ENCODE measurements around the gene DGCR8. TPM values are rescaled to one million over a fixed set of nuclear protein-coding genes. Genes with fewer than 3 reads are reported as not detected.

The DGCR8 gene
- total RNA-seq, 2 experiments from 2014 or later = 54.3 to 54.5 TPM

DNA sequence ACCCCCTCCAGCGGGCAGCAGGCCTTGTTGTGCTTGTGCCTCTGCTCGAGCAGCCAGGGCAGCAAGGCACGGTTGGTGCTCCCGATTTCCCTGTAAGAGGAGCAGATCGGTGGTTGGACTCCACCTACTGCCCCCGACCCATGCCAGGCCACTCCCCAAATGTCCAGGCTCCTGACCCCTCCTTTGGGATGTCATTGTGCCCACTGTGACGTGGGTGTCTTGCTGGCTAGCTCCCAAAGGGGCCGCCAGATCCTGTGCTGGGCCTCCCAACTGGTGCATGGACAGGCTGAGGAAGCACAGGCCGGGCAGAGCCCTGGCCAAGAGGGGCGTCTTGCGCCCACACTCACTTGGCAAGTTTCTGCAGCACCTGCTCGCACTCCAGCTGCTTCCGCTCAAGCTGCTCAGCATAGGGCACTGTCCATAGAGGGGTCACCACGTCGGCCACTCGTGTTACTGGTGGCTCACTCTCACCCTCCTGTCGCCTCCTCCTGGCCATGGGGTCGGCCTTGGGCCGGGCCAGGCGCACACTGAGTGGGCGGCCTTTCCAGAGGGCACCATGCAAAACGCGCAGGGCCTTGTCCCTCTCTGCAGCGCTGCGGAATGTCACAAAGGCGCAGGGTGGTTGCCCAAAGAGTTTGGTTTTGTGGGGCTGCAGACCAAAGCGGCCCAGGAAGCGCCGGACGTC is 35.8 kb downstream of the DGCR8 start, which contains the start of gene RANBP1:
RANBP1 (plus strand) TSS at position 414 of the 685 bp plus-strand sequence; CDS start at position 495, 81 bp downstream.
- H3K27me3 Mint-ChIP-seq = no peaks in the 10 kb centered on the region
- H3K9me3 Mint-ChIP-seq = no peaks in the 10 kb centered on the region
- peak within 1 kb of the TSS; percentile 97 for H3K4me3 Mint-ChIP-seq
- peaks cover 20% of the 10 kb centered on the region for H3K36me3 Mint-ChIP-seq
- peak within 1 kb of the TSS; percentile 98 for H3K27ac Mint-ChIP-seq
- POLR2A ChIA-PET = interaction anchor here (0.6 to 2.7 kb wide), 5 partner anchors 10 to 383 kb away, joined by 3 to 24 read pairs (median 5); partner anchors contain the start of gene TANGO2
- ATAC-seq (ENCODE audit: low read depth) (no peak), DNase-seq (no peak)
- H3K4me1 Mint-ChIP-seq = peaks cover 33% of the 10 kb centered on the region

DNA sequence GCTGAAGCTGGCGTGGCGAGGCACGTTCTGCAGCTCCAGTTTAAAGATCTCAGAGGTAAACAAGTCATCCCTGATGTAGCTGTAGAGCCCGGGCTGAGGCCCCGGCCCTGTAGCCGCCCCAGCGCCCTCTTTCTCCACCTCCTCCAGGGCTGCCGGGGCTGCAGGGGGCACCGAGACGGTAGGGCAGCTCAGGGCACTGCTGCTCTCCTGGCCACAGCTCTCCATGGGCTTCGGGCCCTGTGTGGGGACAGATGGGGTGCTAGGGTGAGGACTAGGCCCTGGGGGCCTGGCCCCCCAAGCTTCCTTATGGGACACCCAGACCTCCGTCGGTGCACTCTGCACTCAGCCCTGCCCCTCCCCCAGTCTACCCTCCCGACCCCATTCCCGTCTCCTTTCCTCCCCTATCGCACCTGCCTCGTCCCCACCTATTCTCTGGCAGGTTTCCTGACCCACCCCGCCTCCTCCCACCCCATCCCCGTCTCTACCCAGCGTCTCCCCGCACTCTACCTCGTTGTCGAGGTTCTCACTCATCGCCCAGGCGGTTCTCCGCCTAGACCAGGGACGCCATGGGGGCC is 36.4 kb downstream of the DGCR8 start:
- H3K36me3 Mint-ChIP-seq = peaks cover 20% of the 10 kb centered on the region
- no peak for ATAC-seq (ENCODE audit: low read depth)
- no peaks in the 10 kb centered on the region for H3K9me3 Mint-ChIP-seq
- peak overlapping the region; percentile 98 for H3K27ac Mint-ChIP-seq
- POLR2A ChIA-PET = interaction anchor here (0.6 to 2.7 kb wide), 13 partner anchors 9 to 392 kb away, joined by 3 to 24 read pairs (median 5); partner anchors contain the start of genes TANGO2 and ZDHHC8
- no peaks in the 10 kb centered on the region for H3K27me3 Mint-ChIP-seq
- peaks cover 27% of the 10 kb centered on the region for H3K4me1 Mint-ChIP-seq
- DNase-seq = no peak
- peak overlapping the region; percentile 97 for H3K4me3 Mint-ChIP-seq

DNA sequence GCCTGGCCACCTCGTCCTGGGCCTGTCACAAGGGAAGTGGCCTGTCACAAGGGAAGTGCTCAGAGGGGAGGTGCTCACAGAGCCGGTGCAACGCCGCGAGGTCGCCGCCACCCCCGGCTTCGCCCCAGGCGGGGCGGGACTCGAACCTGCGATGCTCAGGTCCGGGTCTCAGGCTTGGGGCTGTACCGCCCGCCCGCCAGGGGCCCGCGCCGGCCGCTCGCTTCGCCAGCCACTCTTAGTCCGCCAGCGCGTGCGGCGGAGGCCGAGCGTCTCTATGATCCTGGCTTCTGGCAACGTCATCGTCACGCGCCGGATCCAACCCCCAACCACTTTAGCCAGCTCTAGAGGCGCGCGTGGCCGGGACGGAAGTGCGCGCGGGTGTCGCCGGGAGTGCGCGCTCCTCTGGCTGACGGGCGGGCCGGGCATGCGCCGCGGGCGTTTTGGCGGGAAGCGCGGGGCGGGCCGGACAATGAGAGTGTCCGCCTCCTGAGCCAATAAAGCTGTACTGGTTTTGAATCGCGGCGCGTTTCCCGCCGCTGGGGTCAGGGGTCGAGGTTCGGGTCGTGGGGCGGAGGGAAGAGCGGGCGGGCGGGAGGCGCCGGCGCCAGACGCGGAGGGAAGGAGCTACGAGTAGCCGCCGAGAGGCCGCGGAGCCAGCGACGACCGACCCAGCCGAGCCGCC is 37.1 kb downstream of the DGCR8 start, which contains the start of gene TRMT2A:
TRMT2A (minus strand) TSS at position 276 of the 682 bp plus-strand sequence. CDS start 320 bp downstream, outside the sequence.
- DNase-seq (peak; percentile 99), ATAC-seq (ENCODE audit: low read depth) (peak; percentile 85)
- H3K27ac Mint-ChIP-seq = peak within 1 kb of the TSS; percentile 98
- H3K4me1 Mint-ChIP-seq = peaks cover 24% of the 10 kb centered on the region
- H3K36me3 Mint-ChIP-seq = peaks cover 19% of the 10 kb centered on the region
- POLR2A ChIA-PET = interaction anchor here (0.6 to 2.7 kb wide), 17 partner anchors 9 to 391 kb away, joined by 3 to 24 read pairs (median 4); partner anchors contain the start of genes COMT, TANGO2, TXNRD2 and ZDHHC8
- peak within 1 kb of the TSS; percentile 97 for H3K4me3 Mint-ChIP-seq
- no peaks in the 10 kb centered on the region for H3K9me3 Mint-ChIP-seq
- H3K27me3 Mint-ChIP-seq = no peaks in the 10 kb centered on the region

- Mint-ChIP-seq H3K27ac (peak overlapping the region; percentile 86), H3K9me3 (no peaks in the 10 kb centered on the region), H3K4me1 (peaks cover 25% of the 10 kb centered on the region), H3K27me3 (no peaks in the 10 kb centered on the region), H3K36me3 (peaks cover 21% of the 10 kb centered on the region), H3K4me3 (peak overlapping the region; percentile 89)
- ATAC-seq (ENCODE audit: low read depth) = peak; percentile 20
- POLR2A ChIA-PET = interaction anchor here (0.6 to 2.7 kb wide), 18 partner anchors 10 to 391 kb away, joined by 3 to 24 read pairs (median 4); partner anchors contain the start of genes COMT, TANGO2 and TXNRD2
- DNase-seq = no peak
Measured at GRCh38 chr22:20117633-20118299, 37.7 kb downstream of the DGCR8 start.

DNA sequence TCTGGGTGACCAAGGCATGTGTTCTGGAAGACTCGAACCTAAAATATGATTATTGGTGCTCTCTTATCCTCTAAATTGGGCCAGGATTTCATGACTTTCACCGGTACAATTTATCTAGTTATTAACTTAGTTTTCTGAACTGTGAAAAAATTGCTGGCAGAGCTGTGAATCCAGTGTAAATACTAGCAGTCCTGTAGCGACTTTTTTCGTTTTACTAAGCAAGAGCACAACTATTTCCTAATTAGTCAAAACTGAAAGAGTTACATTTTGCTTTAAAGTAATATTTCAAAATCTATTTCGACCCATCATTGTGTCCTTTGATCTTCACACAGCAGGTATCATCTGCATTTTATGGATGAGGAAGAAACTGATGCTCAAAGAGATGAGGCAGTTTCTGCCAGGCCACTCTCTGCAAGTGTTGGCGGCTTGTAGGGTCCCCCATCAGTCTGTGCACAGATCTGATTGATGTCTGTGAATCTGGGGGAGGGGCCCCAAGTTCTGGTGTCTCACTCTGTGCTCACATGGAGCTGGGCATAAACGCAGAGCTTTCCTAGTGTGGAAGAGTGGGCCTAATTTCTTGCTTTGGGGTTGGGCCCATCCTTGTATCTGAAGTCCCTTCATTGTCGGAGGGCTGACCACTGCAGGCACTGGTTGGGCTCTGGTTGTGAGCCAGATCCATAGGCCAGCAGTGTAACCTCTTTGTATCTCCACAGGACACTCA is 38.4 kb downstream of the DGCR8 start:
- Mint-ChIP-seq H3K36me3 (peaks cover 21% of the 10 kb centered on the region), H3K27me3 (no peaks in the 10 kb centered on the region), H3K4me1 (peaks cover 26% of the 10 kb centered on the region), H3K9me3 (no peaks in the 10 kb centered on the region), H3K27ac (peak overlapping the region; percentile 86), H3K4me3 (peak overlapping the region; percentile 89)
- POLR2A ChIA-PET = interaction anchor here (0.6 to 2.2 kb wide), 12 partner anchors 10 to 388 kb away, joined by 3 to 10 read pairs (median 4); partner anchors contain the start of gene TANGO2
- ATAC-seq (ENCODE audit: low read depth) (no peak), DNase-seq (no peak)

GRCh38 chr22:20121856-20122415 is 41.9 kb downstream of the DGCR8 start:
- Mint-ChIP-seq H3K36me3 (peaks cover 21% of the 10 kb centered on the region), H3K27me3 (no peaks in the 10 kb centered on the region), H3K9me3 (no peaks in the 10 kb centered on the region), H3K4me1 (peaks cover 20% of the 10 kb centered on the region), H3K27ac (no peak overlapping the region), H3K4me3 (no peak overlapping the region)
- DNase-seq (no peak), ATAC-seq (ENCODE audit: low read depth) (no peak)
- POLR2A ChIA-PET = interaction anchor here (0.8 kb wide), 1 partner anchor 102 kb away, joined by 3 read pairs; no protein-coding TSS in a partner anchor

DNA sequence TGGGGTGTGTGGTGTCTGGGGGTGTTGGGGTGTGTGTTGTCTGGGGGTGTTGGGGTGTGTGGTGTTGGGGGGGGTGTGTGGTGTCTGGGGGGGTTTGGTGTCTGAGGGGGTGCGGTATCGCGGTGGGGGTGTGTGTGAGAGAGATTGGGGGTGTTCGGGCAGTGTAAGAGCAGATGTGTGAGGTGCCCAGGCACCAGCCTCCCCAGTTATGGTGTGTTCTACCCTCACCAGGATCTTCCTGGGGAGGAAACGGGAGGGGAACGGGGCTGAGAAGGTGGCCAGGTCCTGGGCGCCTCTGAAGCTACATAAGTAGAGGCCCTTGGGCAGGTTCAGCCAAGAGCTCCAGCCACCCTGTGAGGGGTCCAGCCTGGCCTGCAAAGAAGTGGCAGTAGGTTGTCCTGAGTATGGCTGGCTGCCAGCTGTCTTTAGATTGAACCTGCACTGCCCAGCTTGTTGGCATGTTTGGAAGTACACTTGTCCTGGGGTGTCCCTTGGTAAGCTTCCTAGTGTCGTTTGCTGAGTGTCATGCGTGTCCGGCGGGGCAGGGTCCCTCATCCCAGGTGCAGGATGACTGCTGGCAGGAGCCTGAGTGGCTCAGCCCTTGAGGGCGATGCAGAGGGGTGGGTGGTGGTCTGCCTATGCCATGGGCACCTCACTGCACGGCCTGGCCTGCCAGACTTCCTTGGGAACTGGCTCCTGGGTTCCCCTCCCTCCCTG is 43.5 kb downstream of the DGCR8 start:
- POLR2A ChIA-PET = interaction anchor here (0.6 kb wide), 1 partner anchor 737 kb away, joined by 5 read pairs; no protein-coding TSS in a partner anchor
- H3K27ac Mint-ChIP-seq = no peak overlapping the region
- H3K4me3 Mint-ChIP-seq = no peak overlapping the region

GRCh38 chr22:20124083-20124787 is 44.2 kb downstream of the DGCR8 start:
- no peaks in the 10 kb centered on the region for H3K9me3 Mint-ChIP-seq
- peak overlapping the region; percentile 78 for H3K27ac Mint-ChIP-seq
- no peak for ATAC-seq (ENCODE audit: low read depth)
- POLR2A ChIA-PET = interaction anchor here (0.6 kb wide), 1 partner anchor 736 kb away, joined by 5 read pairs; no protein-coding TSS in a partner anchor
- peaks cover 16% of the 10 kb centered on the region for H3K36me3 Mint-ChIP-seq
- H3K27me3 Mint-ChIP-seq = no peaks in the 10 kb centered on the region
- peaks cover 17% of the 10 kb centered on the region for H3K4me1 Mint-ChIP-seq
- no peak for DNase-seq
- H3K4me3 Mint-ChIP-seq = no peak overlapping the region

More for the DNA sequence above, 43.5 kb downstream of the DGCR8 start:
- no peaks in the 10 kb centered on the region for H3K27me3 Mint-ChIP-seq
- no peak for ATAC-seq (ENCODE audit: low read depth)
- no peak for DNase-seq
- peaks cover 19% of the 10 kb centered on the region for H3K4me1 Mint-ChIP-seq
- peaks cover 21% of the 10 kb centered on the region for H3K36me3 Mint-ChIP-seq
- no peaks in the 10 kb centered on the region for H3K9me3 Mint-ChIP-seq

- POLR2A ChIA-PET = no interaction called here
- Mint-ChIP-seq H3K4me1 (peaks cover 13% of the 10 kb centered on the region), H3K27ac (no peak overlapping the region), H3K4me3 (no peak overlapping the region), H3K36me3 (peaks cover 9% of the 10 kb centered on the region), H3K9me3 (no peaks in the 10 kb centered on the region), H3K27me3 (no peaks in the 10 kb centered on the region)
- ATAC-seq (ENCODE audit: low read depth) = no peak
- no peak for DNase-seq
Measured at GRCh38 chr22:20125201-20126174, 45.4 kb downstream of the DGCR8 start.

DNA sequence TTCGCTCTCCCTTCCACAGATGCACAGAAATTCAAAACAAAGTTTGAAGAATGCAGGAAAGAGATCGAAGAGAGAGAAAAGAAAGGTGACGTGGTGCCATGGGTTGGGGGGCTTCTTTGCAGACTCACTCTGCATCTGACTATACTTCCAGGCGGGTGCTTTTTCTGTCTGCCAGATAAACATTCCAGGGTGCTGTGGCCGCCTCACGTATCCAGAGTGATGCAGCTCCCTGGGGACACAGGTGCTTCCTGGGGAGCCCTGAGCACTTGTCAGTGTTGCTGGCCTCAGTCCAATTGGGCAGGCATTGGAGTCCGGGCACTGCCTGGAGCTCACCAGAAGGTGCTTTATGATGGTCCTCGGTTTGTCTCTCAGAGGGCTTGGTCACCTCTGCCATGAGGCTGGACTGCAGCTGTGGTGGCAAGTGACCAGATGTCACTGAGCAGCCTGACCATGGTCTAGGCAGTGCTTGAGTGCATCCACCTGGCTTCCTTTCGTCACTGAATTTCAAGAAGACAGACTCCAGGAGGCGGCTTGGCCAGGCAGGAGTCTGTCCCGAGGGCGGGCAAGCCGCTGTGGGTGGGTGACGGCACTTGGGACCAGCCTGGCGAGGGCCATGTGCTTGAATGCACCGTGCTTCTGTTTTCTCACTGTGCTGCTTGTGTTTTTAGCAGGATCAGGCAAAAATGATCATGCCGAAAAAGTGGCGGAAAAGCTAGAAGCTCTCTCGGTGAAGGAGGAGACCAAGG is 46.4 kb downstream of the DGCR8 start:
- Mint-ChIP-seq H3K36me3 (peaks cover 9% of the 10 kb centered on the region), H3K27me3 (no peaks in the 10 kb centered on the region), H3K4me3 (no peak overlapping the region), H3K4me1 (peaks cover 13% of the 10 kb centered on the region), H3K27ac (no peak overlapping the region), H3K9me3 (no peaks in the 10 kb centered on the region)
- DNase-seq (no peak), ATAC-seq (ENCODE audit: low read depth) (no peak)
- POLR2A ChIA-PET = interaction anchor here (1.1 kb wide), 1 partner anchor 156 kb away, joined by 3 read pairs; no protein-coding TSS in a partner anchor
